SK-N-SH treated with all-trans-retinoic acid at 6 μM for 48 hours (cell line): Measurements from ENCODE around the gene GLOD4.

ENCODE experiments used
- ATAC-seq: fragments of 200-7000 bp; cut with Tn5 transposase; 3 replicates; pipeline ENCODE4 v1.9.1; 2020; ENCODE audit warnings: mild to moderate bottlenecking, moderate library complexity
- ARNTL ChIP-seq: fragments of 450-650 bp; formaldehyde crosslinking; IDR thresholded peaks from 2 replicates; pipeline ENCODE4 v1.5.0; 2020; ENCODE audit warnings: low read depth, mild to moderate bottlenecking, moderate library complexity, borderline replicate concordance
- BACH2 ChIP-seq: fragments of 250-450 bp; sonication (Bioruptor Pico); IDR thresholded peaks from 2 replicates; pipeline ENCODE4 v1.9.0; 2021; ENCODE audit warnings: mild to moderate bottlenecking, borderline replicate concordance
- CSDC2 ChIP-seq: fragments of 250-450 bp; sonication (Bioruptor Pico); IDR thresholded peaks from 2 replicates; pipeline ENCODE4 v1.5.0; 2020; ENCODE audit warnings: mild to moderate bottlenecking, moderate library complexity
- ESRRG ChIP-seq: fragments of 250-450 bp; sonication (Bioruptor Pico); IDR thresholded peaks from 2 replicates; pipeline ENCODE4 v1.6.1; 2021; ENCODE audit warnings: mild to moderate bottlenecking
- ISL1 ChIP-seq: fragments of 250-450 bp; sonication (Bioruptor Pico); IDR thresholded peaks from 2 replicates; pipeline ENCODE4 v2.1.2; 2022; ENCODE audit warnings: mild to moderate bottlenecking, moderate library complexity
- PPARA ChIP-seq: fragments of 250-450 bp; sonication (Bioruptor Pico); IDR thresholded peaks from 2 replicates; pipeline ENCODE4 v1.5.0; 2020; ENCODE audit warnings: mild to moderate bottlenecking, borderline replicate concordance
- SNAI2 ChIP-seq: fragments of 250-450 bp; sonication (Bioruptor Pico); IDR thresholded peaks from 2 replicates; pipeline ENCODE4 v1.5.0; 2020; ENCODE audit warnings: mild to moderate bottlenecking, moderate library complexity
- TCF4 ChIP-seq: fragments of 250-450 bp; sonication (Bioruptor Pico); IDR thresholded peaks from 2 replicates; pipeline ENCODE4 v1.8.0; 2021; ENCODE audit warnings: mild to moderate bottlenecking, moderate library complexity, borderline replicate concordance
- ZC3H10 ChIP-seq: fragments of 250-450 bp; sonication (Bioruptor Pico); IDR thresholded peaks from 2 replicates; pipeline ENCODE4 v1.5.1; 2021; ENCODE audit warnings: mild to moderate bottlenecking, moderate library complexity
- ZFP3 ChIP-seq: fragments of 250-450 bp; sonication (Bioruptor Pico); IDR thresholded peaks from 2 replicates; pipeline ENCODE4 v1.5.0; 2020; ENCODE audit warnings: mild to moderate bottlenecking, moderate library complexity
- ZFP30 ChIP-seq: fragments of 450-650 bp; formaldehyde crosslinking; IDR thresholded peaks from 2 replicates; pipeline ENCODE4 v1.5.0; 2022; ENCODE audit warnings: mild to moderate bottlenecking, moderate library complexity
- ZNF565 ChIP-seq: fragments of 450-650 bp; formaldehyde crosslinking; conservative IDR thresholded peaks from 2 replicates; pipeline ENCODE4 v1.5.0; 2020; ENCODE audit warnings: low read depth, mild to moderate bottlenecking, moderate library complexity
- ZNF70 ChIP-seq: fragments of 450-650 bp; formaldehyde crosslinking; IDR thresholded peaks from 2 replicates; pipeline ENCODE4 v1.5.0; 2020; ENCODE audit warnings: mild to moderate bottlenecking, moderate library complexity
- TF ChIP-seq, protein P1 (sequence below): fragments of 250-450 bp; sonication (Bioruptor Pico); IDR thresholded peaks from 2 replicates; pipeline ENCODE4 v1.8.0; 2020; ENCODE audit warnings: mild to moderate bottlenecking, moderate library complexity, borderline replicate concordance
- TF ChIP-seq, protein P2 (sequence below): fragments of 250-450 bp; sonication (Bioruptor Pico); IDR thresholded peaks from 2 replicates; pipeline ENCODE4 v1.5.1; 2020; ENCODE audit warnings: low read depth, mild to moderate bottlenecking, moderate library complexity
- TF ChIP-seq, protein P3 (sequence below): fragments of 250-450 bp; sonication (Bioruptor Pico); IDR thresholded peaks from 2 replicates; pipeline ENCODE4 v1.5.1; 2021; ENCODE audit warnings: mild to moderate bottlenecking, moderate library complexity
- TF ChIP-seq, protein P4 (sequence below): fragments of 250-450 bp; sonication (Bioruptor Pico); IDR thresholded peaks from 2 replicates; pipeline ENCODE4 v1.8.0; 2021; ENCODE audit warnings: low read depth, mild to moderate bottlenecking, moderate library complexity, borderline replicate concordance
- TF ChIP-seq, protein P5 (sequence below): fragments of 250-450 bp; sonication (Bioruptor Pico); IDR thresholded peaks from 2 replicates; pipeline ENCODE4 v1.5.0; 2020; ENCODE audit warnings: mild to moderate bottlenecking, moderate library complexity

Gene GLOD4

DNA sequence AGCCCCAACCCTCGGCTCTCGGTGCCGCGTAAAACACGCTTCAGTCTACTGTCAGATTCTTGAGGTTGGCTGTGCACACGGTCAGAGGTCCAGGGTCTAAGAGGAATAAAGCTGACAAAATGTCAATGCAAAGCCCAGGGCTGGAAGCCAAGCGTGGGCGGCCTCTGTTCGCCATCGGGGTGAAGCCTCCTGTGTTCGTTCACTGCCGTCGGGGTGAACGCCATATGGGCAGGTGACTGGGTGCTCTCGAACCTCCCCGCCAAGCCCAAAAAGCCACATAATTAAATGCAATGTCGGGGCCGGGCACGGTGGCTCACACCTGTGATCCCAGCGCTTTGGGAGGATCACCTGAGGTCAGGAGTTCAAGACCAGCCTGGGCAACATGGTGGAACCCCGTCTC, 44.7 kb upstream of the GLOD4 start:
- TF ChIP-seq ZC3H10 = no peak
- TF ChIP-seq, protein P1, sequence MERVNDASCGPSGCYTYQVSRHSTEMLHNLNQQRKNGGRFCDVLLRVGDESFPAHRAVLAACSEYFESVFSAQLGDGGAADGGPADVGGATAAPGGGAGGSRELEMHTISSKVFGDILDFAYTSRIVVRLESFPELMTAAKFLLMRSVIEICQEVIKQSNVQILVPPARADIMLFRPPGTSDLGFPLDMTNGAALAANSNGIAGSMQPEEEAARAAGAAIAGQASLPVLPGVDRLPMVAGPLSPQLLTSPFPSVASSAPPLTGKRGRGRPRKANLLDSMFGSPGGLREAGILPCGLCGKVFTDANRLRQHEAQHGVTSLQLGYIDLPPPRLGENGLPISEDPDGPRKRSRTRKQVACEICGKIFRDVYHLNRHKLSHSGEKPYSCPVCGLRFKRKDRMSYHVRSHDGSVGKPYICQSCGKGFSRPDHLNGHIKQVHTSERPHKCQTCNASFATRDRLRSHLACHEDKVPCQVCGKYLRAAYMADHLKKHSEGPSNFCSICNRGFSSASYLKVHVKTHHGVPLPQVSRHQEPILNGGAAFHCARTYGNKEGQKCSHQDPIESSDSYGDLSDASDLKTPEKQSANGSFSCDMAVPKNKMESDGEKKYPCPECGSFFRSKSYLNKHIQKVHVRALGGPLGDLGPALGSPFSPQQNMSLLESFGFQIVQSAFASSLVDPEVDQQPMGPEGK (CRISPR knock-in tag) = no peak
- no peak for TF ChIP-seq ZNF70
- TF ChIP-seq, protein P2, sequence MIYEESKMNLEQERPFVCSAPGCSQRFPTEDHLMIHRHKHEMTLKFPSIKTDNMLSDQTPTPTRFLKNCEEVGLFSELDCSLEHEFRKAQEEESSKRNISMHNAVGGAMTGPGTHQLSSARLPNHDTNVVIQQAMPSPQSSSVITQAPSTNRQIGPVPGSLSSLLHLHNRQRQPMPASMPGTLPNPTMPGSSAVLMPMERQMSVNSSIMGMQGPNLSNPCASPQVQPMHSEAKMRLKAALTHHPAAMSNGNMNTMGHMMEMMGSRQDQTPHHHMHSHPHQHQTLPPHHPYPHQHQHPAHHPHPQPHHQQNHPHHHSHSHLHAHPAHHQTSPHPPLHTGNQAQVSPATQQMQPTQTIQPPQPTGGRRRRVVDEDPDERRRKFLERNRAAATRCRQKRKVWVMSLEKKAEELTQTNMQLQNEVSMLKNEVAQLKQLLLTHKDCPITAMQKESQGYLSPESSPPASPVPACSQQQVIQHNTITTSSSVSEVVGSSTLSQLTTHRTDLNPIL (CRISPR knock-in tag) = no peak
- TF ChIP-seq, protein P3, sequence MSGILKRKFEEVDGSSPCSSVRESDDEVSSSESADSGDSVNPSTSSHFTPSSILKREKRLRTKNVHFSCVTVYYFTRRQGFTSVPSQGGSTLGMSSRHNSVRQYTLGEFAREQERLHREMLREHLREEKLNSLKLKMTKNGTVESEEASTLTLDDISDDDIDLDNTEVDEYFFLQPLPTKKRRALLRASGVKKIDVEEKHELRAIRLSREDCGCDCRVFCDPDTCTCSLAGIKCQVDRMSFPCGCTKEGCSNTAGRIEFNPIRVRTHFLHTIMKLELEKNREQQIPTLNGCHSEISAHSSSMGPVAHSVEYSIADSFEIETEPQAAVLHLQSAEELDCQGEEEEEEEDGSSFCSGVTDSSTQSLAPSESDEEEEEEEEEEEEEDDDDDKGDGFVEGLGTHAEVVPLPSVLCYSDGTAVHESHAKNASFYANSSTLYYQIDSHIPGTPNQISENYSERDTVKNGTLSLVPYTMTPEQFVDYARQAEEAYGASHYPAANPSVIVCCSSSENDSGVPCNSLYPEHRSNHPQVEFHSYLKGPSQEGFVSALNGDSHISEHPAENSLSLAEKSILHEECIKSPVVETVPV = no peak
- no peak for TF ChIP-seq PPARA (CRISPR knock-in tag)
- no peak for TF ChIP-seq ARNTL (CRISPR knock-in tag)
- ATAC-seq = no peak

DNA sequence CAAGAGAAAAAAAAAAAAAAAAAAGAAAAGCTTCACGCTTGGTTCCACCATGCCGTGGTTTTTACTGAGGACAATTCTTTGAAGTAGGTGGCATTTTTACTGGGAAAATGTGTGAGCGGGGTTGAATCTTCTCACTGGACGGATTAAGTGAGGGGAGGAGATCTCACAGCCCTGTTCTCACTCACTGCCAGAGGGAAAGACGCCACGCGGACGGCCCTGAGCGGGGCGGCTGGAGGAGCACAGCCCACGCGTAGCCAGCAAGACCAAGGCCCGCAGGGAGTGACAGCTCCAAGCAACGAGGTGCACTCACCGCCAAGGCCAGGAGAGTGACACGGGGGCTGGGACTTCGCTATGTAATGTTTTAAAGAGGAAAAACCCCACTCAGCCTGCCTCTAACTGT, 43.1 kb upstream of the GLOD4 start:
- peak; percentile 46; the same call in 2 of the 3 replicates for ATAC-seq
- TF ChIP-seq SNAI2 (CRISPR knock-in tag) = no peak
- TF ChIP-seq BACH2 (CRISPR knock-in tag) = no peak
- TF ChIP-seq ZNF565 (CRISPR knock-in tag) = no peak
- TF ChIP-seq PPARA (CRISPR knock-in tag) = no peak
- TF ChIP-seq, protein P1 (CRISPR knock-in tag) = no peak
- no peak for TF ChIP-seq TCF4

DNA sequence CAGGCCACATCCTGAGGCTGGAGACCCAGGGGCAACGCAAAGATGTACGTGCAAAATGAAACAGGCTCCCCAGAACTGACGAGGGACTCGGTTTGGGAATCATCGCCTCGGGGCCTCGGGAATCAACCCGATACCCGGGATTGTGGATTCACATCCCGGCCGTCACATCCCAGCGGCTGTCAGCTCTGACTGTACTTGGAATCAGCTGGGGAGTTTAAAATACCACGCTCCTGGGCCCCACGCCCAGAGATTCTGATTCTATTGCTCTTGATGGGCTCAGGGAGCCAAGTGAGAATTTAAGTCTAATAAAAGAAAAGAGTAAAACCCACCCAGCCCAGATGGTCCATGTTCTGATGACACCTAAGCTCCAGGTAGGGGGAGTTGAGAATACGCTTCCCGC, 42.3 kb upstream of the GLOD4 start:
- TF ChIP-seq ZNF565 (CRISPR knock-in tag) (no peak), CSDC2 (CRISPR knock-in tag) (no peak), ARNTL (CRISPR knock-in tag) (no peak), ZFP30 (CRISPR knock-in tag) (no peak), SNAI2 (CRISPR knock-in tag) (no peak)
- TF ChIP-seq, protein P4, sequence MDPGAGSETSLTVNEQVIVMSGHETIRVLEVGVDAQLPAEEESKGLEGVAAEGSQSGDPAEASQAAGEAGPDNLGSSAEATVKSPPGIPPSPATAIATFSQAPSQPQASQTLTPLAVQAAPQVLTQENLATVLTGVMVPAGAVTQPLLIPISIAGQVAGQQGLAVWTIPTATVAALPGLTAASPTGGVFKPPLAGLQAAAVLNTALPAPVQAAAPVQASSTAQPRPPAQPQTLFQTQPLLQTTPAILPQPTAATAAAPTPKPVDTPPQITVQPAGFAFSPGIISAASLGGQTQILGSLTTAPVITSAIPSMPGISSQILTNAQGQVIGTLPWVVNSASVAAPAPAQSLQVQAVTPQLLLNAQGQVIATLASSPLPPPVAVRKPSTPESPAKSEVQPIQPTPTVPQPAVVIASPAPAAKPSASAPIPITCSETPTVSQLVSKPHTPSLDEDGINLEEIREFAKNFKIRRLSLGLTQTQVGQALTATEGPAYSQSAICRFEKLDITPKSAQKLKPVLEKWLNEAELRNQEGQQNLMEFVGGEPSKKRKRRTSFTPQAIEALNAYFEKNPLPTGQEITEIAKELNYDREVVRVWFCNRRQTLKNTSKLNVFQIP (CRISPR knock-in tag) = no peak
- TF ChIP-seq, protein P1 (CRISPR knock-in tag) = no peak
- no peak for ATAC-seq

DNA sequence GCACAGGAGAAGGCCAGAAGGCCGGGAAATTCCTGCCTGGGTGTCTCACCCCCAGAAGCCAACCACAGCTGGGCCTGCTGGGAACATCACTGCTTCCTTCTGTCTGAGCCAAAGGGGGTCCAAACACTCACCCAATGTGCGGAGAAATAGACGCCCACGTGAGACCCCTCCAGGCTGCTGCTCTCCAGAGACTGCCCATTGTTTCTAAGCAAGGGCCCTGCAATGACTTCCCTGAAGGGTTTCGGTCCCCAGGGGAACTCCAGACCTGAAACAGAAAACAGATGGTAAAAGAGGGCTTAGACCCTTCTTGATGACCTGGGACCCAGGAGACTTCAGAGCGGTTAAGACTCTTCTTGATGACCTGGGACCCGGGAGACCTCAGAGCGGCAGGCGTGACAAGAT, 41.4 kb upstream of the GLOD4 start:
- no peak for ATAC-seq

More for the DNA sequence above, 41.4 kb upstream of the GLOD4 start:
- no peak for TF ChIP-seq SNAI2 (CRISPR knock-in tag)
- TF ChIP-seq CSDC2 (CRISPR knock-in tag) = no peak
- TF ChIP-seq, protein P1 (CRISPR knock-in tag) = no peak
- no peak for TF ChIP-seq ZC3H10
- TF ChIP-seq ZFP3 = no peak
- no peak for TF ChIP-seq ESRRG (CRISPR knock-in tag)
- no peak for TF ChIP-seq ISL1 (CRISPR knock-in tag)
- TF ChIP-seq, protein P3 = no peak
- TF ChIP-seq, protein P5, sequence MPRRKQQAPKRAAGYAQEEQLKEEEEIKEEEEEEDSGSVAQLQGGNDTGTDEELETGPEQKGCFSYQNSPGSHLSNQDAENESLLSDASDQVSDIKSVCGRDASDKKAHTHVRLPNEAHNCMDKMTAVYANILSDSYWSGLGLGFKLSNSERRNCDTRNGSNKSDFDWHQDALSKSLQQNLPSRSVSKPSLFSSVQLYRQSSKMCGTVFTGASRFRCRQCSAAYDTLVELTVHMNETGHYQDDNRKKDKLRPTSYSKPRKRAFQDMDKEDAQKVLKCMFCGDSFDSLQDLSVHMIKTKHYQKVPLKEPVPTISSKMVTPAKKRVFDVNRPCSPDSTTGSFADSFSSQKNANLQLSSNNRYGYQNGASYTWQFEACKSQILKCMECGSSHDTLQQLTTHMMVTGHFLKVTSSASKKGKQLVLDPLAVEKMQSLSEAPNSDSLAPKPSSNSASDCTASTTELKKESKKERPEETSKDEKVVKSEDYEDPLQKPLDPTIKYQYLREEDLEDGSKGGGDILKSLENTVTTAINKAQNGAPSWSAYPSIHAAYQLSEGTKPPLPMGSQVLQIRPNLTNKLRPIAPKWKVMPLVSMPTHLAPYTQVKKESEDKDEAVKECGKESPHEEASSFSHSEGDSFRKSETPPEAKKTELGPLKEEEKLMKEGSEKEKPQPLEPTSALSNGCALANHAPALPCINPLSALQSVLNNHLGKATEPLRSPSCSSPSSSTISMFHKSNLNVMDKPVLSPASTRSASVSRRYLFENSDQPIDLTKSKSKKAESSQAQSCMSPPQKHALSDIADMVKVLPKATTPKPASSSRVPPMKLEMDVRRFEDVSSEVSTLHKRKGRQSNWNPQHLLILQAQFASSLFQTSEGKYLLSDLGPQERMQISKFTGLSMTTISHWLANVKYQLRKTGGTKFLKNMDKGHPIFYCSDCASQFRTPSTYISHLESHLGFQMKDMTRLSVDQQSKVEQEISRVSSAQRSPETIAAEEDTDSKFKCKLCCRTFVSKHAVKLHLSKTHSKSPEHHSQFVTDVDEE (CRISPR knock-in tag) = no peak
